ENCODE measurements around the gene ADCK1.

- no peak for TF ChIP-seq CTCF (IDR thresholded peaks at IDR 0.05; ENCODE audit: extremely low read depth in 1 of 2, insufficient read depth in 1 of 2, low read depth in 1 of 2, low read length in 2 of 2)
- no peak for TF ChIP-seq POLR2A (IDR thresholded peaks at IDR 0.05; ENCODE audit: low read depth, low read length)
- TF ChIP-seq MAX (IDR thresholded peaks at IDR 0.05; ENCODE audit: insufficient read depth, insufficient read length), result no peak
These were observed 78.9 kb downstream of the ADCK1 start for GRCh38 chr14:77878783-77879182.
